Neural progenitor cell (in vitro differentiated cells): Measurements from ENCODE around the gene PSMC3IP. TPM values are rescaled to one million over a fixed set of nuclear protein-coding genes. Genes with fewer than 3 reads are reported as not detected.

Experiments
- DNase-seq: peaks from one replicate; pipeline ENCODE4 v3.0.0-alpha.2; 2016; ENCODE audit warnings: low spot score
- H2AFZ ChIP-seq: fragments of 200-600 bp; sonication (generic); replicated peaks from 2 replicates; pipeline ENCODE4 v1.6.1; 2016; ENCODE audit warnings: antibody characterized with exemption
- H3F3A ChIP-seq: fragments of 200-600 bp; sonication (generic); 2 replicates; pipeline ENCODE4 v1.6.1; 2016; ENCODE audit warnings: antibody characterized with exemption, low read depth
- H3K27ac ChIP-seq: fragments of 200-600 bp; sonication (generic); 2 replicates; pipeline ENCODE4 v1.5.1; 2016; ENCODE audit warnings: mild to moderate bottlenecking
- H3K27me3 ChIP-seq: fragments of 200-600 bp; sonication (generic); 2 replicates; pipeline ENCODE4 v1.6.1; 2016; ENCODE audit warnings: mild to moderate bottlenecking, moderate library complexity
- H3K36me3 ChIP-seq: fragments of 200-600 bp; sonication (generic); 2 replicates; pipeline ENCODE4 v1.5.1; 2016
- H3K4me1 ChIP-seq: fragments of 200-600 bp; sonication (generic); 2 replicates; pipeline ENCODE4 v1.6.1; 2016; ENCODE audit warnings: mixed run types
- H3K4me2 ChIP-seq: fragments of 200-600 bp; sonication (generic); 2 replicates; pipeline ENCODE4 v1.6.1; 2016
- H3K4me3 ChIP-seq: fragments of 200-600 bp; sonication (generic); 2 replicates; pipeline ENCODE4 v1.5.1; 2016
- H3K79me2 ChIP-seq: fragments of 200-600 bp; sonication (generic); 2 replicates; pipeline ENCODE4 v1.6.1; 2016; ENCODE audit warnings: low read depth
- H3K9ac ChIP-seq: fragments of 200-600 bp; sonication (generic); 2 replicates; pipeline ENCODE4 v1.6.1; 2016
- H3K9me3 ChIP-seq: fragments of 200-600 bp; sonication (generic); 2 replicates; pipeline ENCODE4 v1.5.1; 2016; ENCODE audit warnings: low read depth
- H4K20me1 ChIP-seq: fragments of 200-600 bp; sonication (generic); 2 replicates; pipeline ENCODE4 v1.6.1; 2016; ENCODE audit warnings: low read depth
- H3K27ac Mint-ChIP-seq: 3 replicates; pipeline ENCODE4 v1.8.0; 2021; ENCODE audit warnings: mixed read lengths
- H3K27me3 Mint-ChIP-seq: 2 replicates; pipeline ENCODE4 v1.8.0; 2022; ENCODE audit warnings: low read depth, mild to moderate bottlenecking, inconsistent platforms, moderate library complexity, mixed read lengths; ENCODE audit not compliant: insufficient read depth
- H3K36me3 Mint-ChIP-seq: 3 replicates; pipeline ENCODE4 v1.8.0; 2021; ENCODE audit warnings: mixed read lengths
- H3K4me1 Mint-ChIP-seq: 3 replicates; pipeline ENCODE4 v1.8.0; 2021; ENCODE audit warnings: mixed read lengths
- H3K4me3 Mint-ChIP-seq: 3 replicates; pipeline ENCODE4 v1.8.0; 2021; ENCODE audit warnings: mild to moderate bottlenecking, moderate library complexity, mixed read lengths
- H3K9me3 Mint-ChIP-seq: 3 replicates; pipeline ENCODE4 v1.8.0; 2020; ENCODE audit warnings: mixed read lengths
- EZH2 ChIP-seq: fragments of 200-600 bp; sonication (generic); IDR thresholded peaks from 2 replicates; pipeline ENCODE4 v1.6.1; 2017; ENCODE audit warnings: antibody characterized with exemption, mild to moderate bottlenecking, moderate library complexity
- EZH2phosphoT487 ChIP-seq: fragments of 200-600 bp; sonication (generic); IDR thresholded peaks from 2 replicates; pipeline ENCODE4 v1.6.1; 2017; ENCODE audit warnings: antibody characterized with exemption
- total RNA-seq: library from RNA; depleted of rRNA; stranded (reverse); fragments of >200 nt; gene quantifications from 2 replicates; pipeline ENCODE4 v1.2.3, GENCODE V29; 2015; ENCODE audit warnings: low replicate concordance
- TF ChIP-seq, protein P1 (sequence below): fragments of 200-600 bp; sonication (generic); IDR thresholded peaks from 2 replicates; pipeline ENCODE4 v1.5.1; 2017; ENCODE audit warnings: antibody characterized with exemption, mild to moderate bottlenecking

PSMC3IP gene
- total RNA-seq, 1 donor from 2014 or later = 23.7 TPM

- H3K79me2 ChIP-seq = peaks cover 25% of the 10 kb centered on the region
- peaks cover 23% of the 10 kb centered on the region for H3K36me3 Mint-ChIP-seq
Measured at GRCh38 chr17:42577140-42577531, 393 bp downstream of the PSMC3IP start.

GRCh38 chr17:42574463-42574862 is 3.1 kb downstream of the PSMC3IP start:
- H3K36me3 ChIP-seq = peaks cover 4% of the 10 kb centered on the region
- H3K4me1 ChIP-seq = peaks cover 14% of the 10 kb centered on the region
- Mint-ChIP-seq H3K27me3 (peaks cover 6% of the 10 kb centered on the region), H3K36me3 (peaks cover 24% of the 10 kb centered on the region), H3K4me1 (peaks cover 28% of the 10 kb centered on the region), H3K4me3 (no peak overlapping the region), H3K9me3 (no peaks in the 10 kb centered on the region), H3K27ac (no peak overlapping the region)
- no peak overlapping the region for H3K9ac ChIP-seq
- H3F3A ChIP-seq = peaks cover 66% of the 10 kb centered on the region
- H3K4me2 ChIP-seq = no peak overlapping the region
- no peak for DNase-seq
- H4K20me1 ChIP-seq = peaks cover 5% of the 10 kb centered on the region
- no peak overlapping the region for H3K27ac ChIP-seq
- H2AFZ ChIP-seq = no peak overlapping the region
- H3K79me2 ChIP-seq = peaks cover 25% of the 10 kb centered on the region
- no peak overlapping the region for H3K4me3 ChIP-seq
- no peak for TF ChIP-seq EZH2phosphoT487
- TF ChIP-seq EZH2 = no peak
- H3K27me3 ChIP-seq = no peaks in the 10 kb centered on the region
- H3K9me3 ChIP-seq = no peaks in the 10 kb centered on the region

More at GRCh38 chr17:42577140-42577531, 393 bp downstream of the PSMC3IP start:
- Histone ChIP-seq H2AFZ (peak overlapping the region; percentile 47), H3F3A (peaks cover 54% of the 10 kb centered on the region), H3K4me3 (peak overlapping the region; percentile 67), H3K27me3 (no peaks in the 10 kb centered on the region), H3K9ac (peak overlapping the region; percentile 86), H3K9me3 (no peaks in the 10 kb centered on the region), H3K4me1 (peaks cover 14% of the 10 kb centered on the region), H3K36me3 (peaks cover 4% of the 10 kb centered on the region), H3K27ac (no peak overlapping the region), H4K20me1 (peaks cover 11% of the 10 kb centered on the region), H3K4me2 (peak overlapping the region; percentile 79)
- Mint-ChIP-seq H3K27me3 (peaks cover 6% of the 10 kb centered on the region), H3K4me3 (peak overlapping the region; percentile 100), H3K9me3 (no peaks in the 10 kb centered on the region), H3K4me1 (peaks cover 28% of the 10 kb centered on the region), H3K27ac (peak overlapping the region; percentile 87)
- TF ChIP-seq, protein P1, sequence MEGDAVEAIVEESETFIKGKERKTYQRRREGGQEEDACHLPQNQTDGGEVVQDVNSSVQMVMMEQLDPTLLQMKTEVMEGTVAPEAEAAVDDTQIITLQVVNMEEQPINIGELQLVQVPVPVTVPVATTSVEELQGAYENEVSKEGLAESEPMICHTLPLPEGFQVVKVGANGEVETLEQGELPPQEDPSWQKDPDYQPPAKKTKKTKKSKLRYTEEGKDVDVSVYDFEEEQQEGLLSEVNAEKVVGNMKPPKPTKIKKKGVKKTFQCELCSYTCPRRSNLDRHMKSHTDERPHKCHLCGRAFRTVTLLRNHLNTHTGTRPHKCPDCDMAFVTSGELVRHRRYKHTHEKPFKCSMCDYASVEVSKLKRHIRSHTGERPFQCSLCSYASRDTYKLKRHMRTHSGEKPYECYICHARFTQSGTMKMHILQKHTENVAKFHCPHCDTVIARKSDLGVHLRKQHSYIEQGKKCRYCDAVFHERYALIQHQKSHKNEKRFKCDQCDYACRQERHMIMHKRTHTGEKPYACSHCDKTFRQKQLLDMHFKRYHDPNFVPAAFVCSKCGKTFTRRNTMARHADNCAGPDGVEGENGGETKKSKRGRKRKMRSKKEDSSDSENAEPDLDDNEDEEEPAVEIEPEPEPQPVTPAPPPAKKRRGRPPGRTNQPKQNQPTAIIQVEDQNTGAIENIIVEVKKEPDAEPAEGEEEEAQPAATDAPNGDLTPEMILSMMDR = no peak
- TF ChIP-seq EZH2phosphoT487 (no peak), EZH2 (no peak)
- DNase-seq = no peak

DNA sequence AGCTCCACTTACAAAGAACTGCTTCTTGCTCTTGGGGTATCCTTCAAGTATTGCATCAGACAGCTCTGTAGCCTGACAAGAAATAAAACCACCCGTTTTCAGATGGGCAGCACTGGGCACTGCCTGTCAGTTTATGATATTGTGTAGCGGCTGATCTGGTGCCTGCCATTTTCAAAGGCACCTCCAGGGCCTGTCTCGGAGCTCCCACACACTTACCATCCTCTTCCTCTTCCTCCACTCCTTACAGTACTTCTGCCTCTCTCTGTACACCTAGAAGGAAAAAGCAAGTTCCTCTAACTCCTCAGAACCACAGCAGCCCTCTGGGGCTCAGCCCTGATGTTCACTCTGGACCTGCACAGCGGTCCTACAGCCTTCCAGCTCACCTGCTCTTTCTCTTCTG is 4.4 kb downstream of the PSMC3IP start:
- Mint-ChIP-seq H3K27ac (no peak overlapping the region), H3K9me3 (no peaks in the 10 kb centered on the region), H3K4me3 (no peak overlapping the region), H3K36me3 (peaks cover 31% of the 10 kb centered on the region), H3K4me1 (peaks cover 22% of the 10 kb centered on the region), H3K27me3 (peaks cover 6% of the 10 kb centered on the region)
- Histone ChIP-seq H3K79me2 (peaks cover 25% of the 10 kb centered on the region), H3K9me3 (no peaks in the 10 kb centered on the region), H4K20me1 (peaks cover 5% of the 10 kb centered on the region), H3F3A (peaks cover 54% of the 10 kb centered on the region), H3K4me1 (peaks cover 11% of the 10 kb centered on the region), H2AFZ (no peak overlapping the region), H3K36me3 (peaks cover 4% of the 10 kb centered on the region), H3K9ac (no peak overlapping the region), H3K4me3 (no peak overlapping the region), H3K27ac (no peak overlapping the region), H3K4me2 (no peak overlapping the region), H3K27me3 (no peaks in the 10 kb centered on the region)
- TF ChIP-seq EZH2 = no peak
- TF ChIP-seq EZH2phosphoT487 = no peak
- TF ChIP-seq, protein P1 = no peak
- no peak for DNase-seq

DNA sequence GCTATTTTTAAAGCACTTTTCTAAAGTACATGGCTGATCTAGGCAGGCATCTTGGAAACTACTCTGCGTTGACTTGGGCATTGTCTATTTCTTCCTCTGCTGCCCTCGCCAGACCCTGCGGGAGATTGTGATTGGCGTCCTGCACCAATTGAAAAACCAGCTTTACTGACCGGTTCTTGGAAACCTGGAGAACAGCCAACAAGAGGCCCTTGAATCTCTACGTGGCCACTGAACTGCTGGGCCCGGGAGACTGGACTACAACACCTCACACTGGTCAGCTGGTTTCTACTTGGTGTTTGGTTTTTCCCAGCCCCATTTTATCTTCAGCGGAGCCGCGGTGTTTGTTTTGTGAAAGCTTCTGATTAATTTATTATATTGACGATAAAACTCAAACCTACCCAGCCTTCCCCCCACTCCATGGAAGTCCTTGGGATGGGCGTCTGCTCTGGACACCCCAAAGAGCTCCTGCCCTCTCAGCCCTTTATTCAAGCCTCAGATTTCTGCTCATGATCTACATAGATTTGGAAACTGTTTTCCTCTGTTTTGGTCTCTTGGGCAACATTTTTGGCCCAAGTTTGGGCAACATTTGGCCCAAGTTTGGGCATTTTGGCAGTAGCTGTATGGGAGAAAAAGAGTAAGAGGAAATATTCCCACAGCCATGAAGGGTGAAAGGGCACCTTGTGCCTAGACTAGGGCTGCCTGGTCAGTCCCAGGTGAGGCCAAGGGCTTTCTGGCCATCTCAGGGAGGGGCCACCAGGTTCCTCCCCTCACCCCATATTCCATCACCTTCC is 5.9 kb downstream of the PSMC3IP start:
- Mint-ChIP-seq H3K27me3 (peaks cover 3% of the 10 kb centered on the region), H3K4me3 (no peak overlapping the region), H3K9me3 (no peaks in the 10 kb centered on the region), H3K27ac (no peak overlapping the region), H3K4me1 (peaks cover 17% of the 10 kb centered on the region), H3K36me3 (peaks cover 31% of the 10 kb centered on the region)
- peaks cover 28% of the 10 kb centered on the region for H3K79me2 ChIP-seq
- H3K9me3 ChIP-seq = no peaks in the 10 kb centered on the region
- H3K4me2 ChIP-seq = no peak overlapping the region
- H2AFZ ChIP-seq = no peak overlapping the region
- H3K36me3 ChIP-seq = peaks cover 4% of the 10 kb centered on the region
- peaks cover 55% of the 10 kb centered on the region for H3F3A ChIP-seq
- H3K9ac ChIP-seq = no peak overlapping the region
- no peak overlapping the region for H3K27ac ChIP-seq
- TF ChIP-seq EZH2phosphoT487 (no peak), EZH2 (no peak)
- TF ChIP-seq, protein P1 = no peak
- DNase-seq = no peak
- peaks cover 8% of the 10 kb centered on the region for H3K4me1 ChIP-seq
- no peaks in the 10 kb centered on the region for H3K27me3 ChIP-seq
- no peak overlapping the region for H3K4me3 ChIP-seq
- peaks cover 5% of the 10 kb centered on the region for H4K20me1 ChIP-seq
